ENCODE results near the gene SORL1.

Gene SORL1

DNA sequence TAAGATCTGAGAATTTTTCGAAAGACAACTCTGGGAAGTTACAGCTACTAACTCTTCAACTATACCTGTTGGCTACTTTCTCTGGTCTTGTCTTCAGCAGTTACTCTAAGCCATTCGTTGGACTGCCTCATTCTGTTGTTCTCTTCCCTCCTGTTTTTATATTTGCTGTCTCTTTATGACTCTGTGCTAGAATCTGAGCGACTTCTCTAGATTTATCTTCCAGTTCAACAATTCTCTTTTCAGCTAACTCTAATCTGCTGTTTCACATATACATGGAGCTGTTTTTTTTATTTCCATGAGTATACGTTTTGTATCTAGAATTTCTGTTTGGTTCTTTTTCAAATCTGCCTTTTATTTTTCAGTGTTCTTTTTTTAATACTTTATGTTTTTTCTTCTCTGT is 128.0 kb downstream of the SORL1 start:
- Histone ChIP-seq H3K4me1 (ENCODE audit: control insufficient read depth, insufficient read depth, low read length) (no peaks in the 10 kb centered on the region), H3K9me3 (ENCODE audit: control insufficient read depth, insufficient read depth, low read length) (no peaks in the 10 kb centered on the region), H3K4me3 (ENCODE audit: low read depth, low read length) (no peak overlapping the region), H3K36me3 (ENCODE audit: control insufficient read depth, insufficient read depth, low read length) (peaks cover 96% of the 10 kb centered on the region), H3K9ac (ENCODE audit: low read depth, low read length) (no peak overlapping the region), H3K27ac (ENCODE audit: low read depth, low read length) (no peak overlapping the region), H3K27me3 (ENCODE audit: control insufficient read depth, insufficient read depth, low read length) (no peaks in the 10 kb centered on the region)

GRCh38 chr11:121581607-121582006 is 129.5 kb downstream of the SORL1 start:
- Histone ChIP-seq H3K36me3 (ENCODE audit: control insufficient read depth, insufficient read depth, low read length) (peaks cover 96% of the 10 kb centered on the region), H3K4me1 (ENCODE audit: control insufficient read depth, insufficient read depth, low read length) (no peaks in the 10 kb centered on the region), H3K9ac (ENCODE audit: low read depth, low read length) (no peak overlapping the region), H3K9me3 (ENCODE audit: control insufficient read depth, insufficient read depth, low read length) (no peaks in the 10 kb centered on the region), H3K27me3 (ENCODE audit: control insufficient read depth, insufficient read depth, low read length) (no peaks in the 10 kb centered on the region), H3K27ac (ENCODE audit: low read depth, low read length) (no peak overlapping the region), H3K4me3 (ENCODE audit: low read depth, low read length) (no peak overlapping the region)

DNA sequence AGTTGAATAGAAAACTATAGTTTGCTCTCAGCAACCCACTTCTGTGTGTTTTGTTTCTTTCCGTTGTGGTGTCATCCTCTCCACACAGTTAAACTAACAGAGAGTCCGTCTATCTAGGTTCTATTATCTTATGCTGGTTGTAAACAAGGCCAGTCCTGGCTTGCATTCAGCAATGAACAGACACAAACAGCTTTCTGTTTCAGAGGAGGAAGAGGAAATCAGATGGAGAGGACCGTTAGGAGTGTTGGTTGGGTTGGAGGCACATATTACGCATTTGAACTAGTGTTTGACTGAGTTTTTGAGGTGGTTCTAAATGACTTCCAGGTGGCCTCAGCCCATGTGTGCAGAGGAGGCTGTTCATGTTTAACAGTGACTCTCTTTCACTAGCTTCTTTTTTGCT is 130.2 kb downstream of the SORL1 start:
- Histone ChIP-seq H3K9me3 (ENCODE audit: control insufficient read depth, insufficient read depth, low read length) (no peaks in the 10 kb centered on the region), H3K9ac (ENCODE audit: low read depth, low read length) (no peak overlapping the region), H3K4me1 (ENCODE audit: control insufficient read depth, insufficient read depth, low read length) (no peaks in the 10 kb centered on the region), H3K36me3 (ENCODE audit: control insufficient read depth, insufficient read depth, low read length) (peaks cover 96% of the 10 kb centered on the region), H3K27ac (ENCODE audit: low read depth, low read length) (no peak overlapping the region), H3K4me3 (ENCODE audit: low read depth, low read length) (no peak overlapping the region), H3K27me3 (ENCODE audit: control insufficient read depth, insufficient read depth, low read length) (no peaks in the 10 kb centered on the region)

GRCh38 chr11:121583825-121584224 is 131.7 kb downstream of the SORL1 start:
- H3K36me3 ChIP-seq (ENCODE audit: control insufficient read depth, insufficient read depth, low read length) = peaks cover 96% of the 10 kb centered on the region
- no peak overlapping the region for H3K27ac ChIP-seq (ENCODE audit: low read depth, low read length)
- no peaks in the 10 kb centered on the region for H3K9me3 ChIP-seq (ENCODE audit: control insufficient read depth, insufficient read depth, low read length)
- H3K27me3 ChIP-seq (ENCODE audit: control insufficient read depth, insufficient read depth, low read length) = no peaks in the 10 kb centered on the region
- no peaks in the 10 kb centered on the region for H3K4me1 ChIP-seq (ENCODE audit: control insufficient read depth, insufficient read depth, low read length)
- H3K4me3 ChIP-seq (ENCODE audit: low read depth, low read length) = no peak overlapping the region
- H3K9ac ChIP-seq (ENCODE audit: low read depth, low read length) = no peak overlapping the region

GRCh38 chr11:121586750-121587149 is 134.6 kb downstream of the SORL1 start:
- Histone ChIP-seq H3K4me3 (ENCODE audit: low read depth, low read length) (no peak overlapping the region), H3K36me3 (ENCODE audit: control insufficient read depth, insufficient read depth, low read length) (peaks cover 98% of the 10 kb centered on the region), H3K27ac (ENCODE audit: low read depth, low read length) (no peak overlapping the region)

GRCh38 chr11:121587182-121587581 is 135.1 kb downstream of the SORL1 start:
- no peaks in the 10 kb centered on the region for H3K4me1 ChIP-seq (ENCODE audit: control insufficient read depth, insufficient read depth, low read length)
- H3K36me3 ChIP-seq (ENCODE audit: control insufficient read depth, insufficient read depth, low read length) = peaks cover 98% of the 10 kb centered on the region
- H3K27ac ChIP-seq (ENCODE audit: low read depth, low read length) = no peak overlapping the region
- no peaks in the 10 kb centered on the region for H3K27me3 ChIP-seq (ENCODE audit: control insufficient read depth, insufficient read depth, low read length)
- no peaks in the 10 kb centered on the region for H3K9me3 ChIP-seq (ENCODE audit: control insufficient read depth, insufficient read depth, low read length)
- no peak overlapping the region for H3K4me3 ChIP-seq (ENCODE audit: low read depth, low read length)
- no peak overlapping the region for H3K9ac ChIP-seq (ENCODE audit: low read depth, low read length)

More at GRCh38 chr11:121586750-121587149, 134.6 kb downstream of the SORL1 start:
- H3K27me3 ChIP-seq (ENCODE audit: control insufficient read depth, insufficient read depth, low read length) = no peaks in the 10 kb centered on the region
- no peaks in the 10 kb centered on the region for H3K4me1 ChIP-seq (ENCODE audit: control insufficient read depth, insufficient read depth, low read length)
- H3K9ac ChIP-seq (ENCODE audit: low read depth, low read length) = no peak overlapping the region
- H3K9me3 ChIP-seq (ENCODE audit: control insufficient read depth, insufficient read depth, low read length) = no peaks in the 10 kb centered on the region

DNA sequence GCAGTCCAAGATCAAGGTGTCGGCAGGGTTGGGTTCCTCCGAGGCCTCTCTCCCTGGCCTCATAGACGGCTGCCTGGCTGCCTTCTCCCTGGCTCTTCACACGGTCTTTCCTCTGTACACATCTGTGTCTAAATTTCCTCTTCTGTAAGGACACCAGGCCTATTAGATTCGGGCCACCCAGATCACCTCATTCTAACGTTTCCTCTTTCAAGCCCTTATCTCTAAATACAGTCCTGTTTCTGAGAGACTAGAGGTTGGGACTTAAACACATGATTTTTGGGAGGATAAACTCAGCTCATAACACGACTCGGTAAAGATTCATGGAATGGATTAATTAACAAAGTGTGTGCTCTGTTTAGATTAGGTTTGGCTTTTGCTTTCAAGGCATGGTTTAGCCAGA is 136.6 kb downstream of the SORL1 start:
- Histone ChIP-seq H3K36me3 (ENCODE audit: control insufficient read depth, insufficient read depth, low read length) (peaks cover 98% of the 10 kb centered on the region), H3K4me3 (ENCODE audit: low read depth, low read length) (no peak overlapping the region), H3K9ac (ENCODE audit: low read depth, low read length) (no peak overlapping the region), H3K27me3 (ENCODE audit: control insufficient read depth, insufficient read depth, low read length) (no peaks in the 10 kb centered on the region), H3K9me3 (ENCODE audit: control insufficient read depth, insufficient read depth, low read length) (no peaks in the 10 kb centered on the region), H3K27ac (ENCODE audit: low read depth, low read length) (no peak overlapping the region), H3K4me1 (ENCODE audit: control insufficient read depth, insufficient read depth, low read length) (no peaks in the 10 kb centered on the region)

GRCh38 chr11:121589946-121590537 is 137.9 kb downstream of the SORL1 start:
- no peaks in the 10 kb centered on the region for H3K27me3 ChIP-seq (ENCODE audit: control insufficient read depth, insufficient read depth, low read length)
- peaks cover 97% of the 10 kb centered on the region for H3K36me3 ChIP-seq (ENCODE audit: control insufficient read depth, insufficient read depth, low read length)
- no peak overlapping the region for H3K4me3 ChIP-seq (ENCODE audit: low read depth, low read length)
- H3K4me1 ChIP-seq (ENCODE audit: control insufficient read depth, insufficient read depth, low read length) = no peaks in the 10 kb centered on the region
- H3K27ac ChIP-seq (ENCODE audit: low read depth, low read length) = no peak overlapping the region
- H3K9ac ChIP-seq (ENCODE audit: low read depth, low read length) = no peak overlapping the region
- no peaks in the 10 kb centered on the region for H3K9me3 ChIP-seq (ENCODE audit: control insufficient read depth, insufficient read depth, low read length)

DNA sequence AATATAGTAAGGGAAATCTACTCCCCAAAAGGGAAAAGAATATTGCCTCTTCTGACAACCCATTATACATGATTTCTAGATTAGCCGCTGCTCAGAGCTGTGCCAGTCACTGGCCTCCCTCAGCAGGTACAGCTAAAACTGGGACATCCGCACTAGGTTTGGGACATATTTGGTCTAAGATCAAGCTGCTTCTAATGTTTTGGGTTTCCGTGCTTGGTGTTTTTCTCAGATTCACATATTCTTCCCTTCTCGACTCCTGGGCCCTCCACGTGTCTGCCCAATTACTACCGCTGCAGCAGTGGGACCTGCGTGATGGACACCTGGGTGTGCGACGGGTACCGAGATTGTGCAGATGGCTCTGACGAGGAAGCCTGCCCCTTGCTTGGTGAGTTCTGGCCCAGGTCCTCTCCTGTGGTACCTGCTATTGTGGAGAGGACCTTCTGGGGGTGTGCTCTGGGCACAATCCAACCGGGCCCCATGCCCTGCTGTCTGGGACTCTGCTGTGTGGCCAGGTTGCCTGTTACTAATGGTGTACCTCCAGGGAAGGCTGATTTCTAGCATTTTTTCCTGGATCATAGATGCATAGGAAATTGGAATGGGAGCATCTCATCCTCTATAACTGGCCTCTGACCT is 138.8 kb downstream of the SORL1 start:
- Histone ChIP-seq H3K4me1 (ENCODE audit: control insufficient read depth, insufficient read depth, low read length) (no peaks in the 10 kb centered on the region), H3K9me3 (ENCODE audit: control insufficient read depth, insufficient read depth, low read length) (no peaks in the 10 kb centered on the region), H3K27ac (ENCODE audit: low read depth, low read length) (no peak overlapping the region), H3K4me3 (ENCODE audit: low read depth, low read length) (no peak overlapping the region), H3K36me3 (ENCODE audit: control insufficient read depth, insufficient read depth, low read length) (peaks cover 97% of the 10 kb centered on the region), H3K9ac (ENCODE audit: low read depth, low read length) (no peak overlapping the region), H3K27me3 (ENCODE audit: control insufficient read depth, insufficient read depth, low read length) (no peaks in the 10 kb centered on the region)

DNA sequence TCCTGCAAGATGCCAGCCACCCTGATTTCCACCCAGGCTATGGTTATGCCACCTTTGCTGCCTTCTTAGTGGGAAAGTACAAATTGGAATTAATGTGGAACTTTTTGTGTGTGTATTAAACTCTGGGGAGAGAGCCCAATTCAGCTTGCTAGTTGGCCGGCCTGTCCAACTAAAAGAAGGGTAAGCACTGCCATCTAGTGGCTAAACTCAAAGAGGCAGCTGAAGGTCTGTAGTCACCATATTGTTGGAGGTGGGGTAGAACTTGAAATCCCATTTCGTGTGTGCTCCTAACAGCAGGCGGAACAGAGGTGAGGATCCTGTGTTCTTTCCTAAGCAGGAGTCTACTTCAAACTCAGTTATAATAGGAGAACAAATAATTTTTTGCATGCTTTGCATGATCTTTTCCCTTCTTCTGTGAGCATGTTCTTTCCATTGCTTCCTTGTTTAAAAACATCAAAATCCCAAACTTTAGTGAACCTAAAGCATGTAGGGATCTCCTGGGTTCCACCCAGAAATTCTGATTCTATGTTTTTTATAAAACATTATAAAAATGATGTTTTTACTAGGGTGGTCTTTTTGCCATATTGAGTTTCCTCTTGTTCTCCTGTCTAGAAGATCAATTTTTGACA is 139.4 kb downstream of the SORL1 start:
- Histone ChIP-seq H3K4me3 (ENCODE audit: low read depth, low read length) (no peak overlapping the region), H3K9me3 (ENCODE audit: control insufficient read depth, insufficient read depth, low read length) (no peaks in the 10 kb centered on the region), H3K9ac (ENCODE audit: low read depth, low read length) (no peak overlapping the region), H3K27me3 (ENCODE audit: control insufficient read depth, insufficient read depth, low read length) (no peaks in the 10 kb centered on the region), H3K36me3 (ENCODE audit: control insufficient read depth, insufficient read depth, low read length) (peaks cover 97% of the 10 kb centered on the region), H3K4me1 (ENCODE audit: control insufficient read depth, insufficient read depth, low read length) (no peaks in the 10 kb centered on the region), H3K27ac (ENCODE audit: low read depth, low read length) (no peak overlapping the region)

- H3K27me3 ChIP-seq (ENCODE audit: control insufficient read depth, insufficient read depth, low read length) = no peaks in the 10 kb centered on the region
- no peak overlapping the region for H3K4me3 ChIP-seq (ENCODE audit: low read depth, low read length)
- H3K4me1 ChIP-seq (ENCODE audit: control insufficient read depth, insufficient read depth, low read length) = no peaks in the 10 kb centered on the region
- H3K9me3 ChIP-seq (ENCODE audit: control insufficient read depth, insufficient read depth, low read length) = no peaks in the 10 kb centered on the region
- no peak overlapping the region for H3K9ac ChIP-seq (ENCODE audit: low read depth, low read length)
- no peak overlapping the region for H3K27ac ChIP-seq (ENCODE audit: low read depth, low read length)
- H3K36me3 ChIP-seq (ENCODE audit: control insufficient read depth, insufficient read depth, low read length) = peaks cover 97% of the 10 kb centered on the region
Observed at GRCh38 chr11:121592708-121593107, 140.6 kb downstream of the SORL1 start.

Data from HUES48 (cell line).